HEK293 (cell line): ENCODE data around the gene PURB.

Experiments used
- CTCF ChIA-PET: fragments of 350-600 bp; formaldehyde crosslinking; extraction: SDS; loops from one replicate; lab custom pipeline; 2021; ENCODE audit warnings: antibody characterized with exemption; lab: Yijun Ruan, JAX
- POLR2A ChIA-PET: fragments of 300-600 bp; formaldehyde crosslinking; extraction: SDS; loops from one replicate; lab custom pipeline; 2020; ENCODE audit warnings: antibody characterized with exemption, inconsistent platforms; lab: Yijun Ruan, JAX
- H3K27ac ChIP-seq: fragments of 200-500 bp; sonication (Bioruptor generic); 2 replicates; pipeline ENCODE4 v1.5.1; 2014; ENCODE audit warnings: low read depth, low read length, control low read depth, inconsistent platforms; ENCODE audit errors: extremely low read depth
- H3K36me3 ChIP-seq, 2 experiments: fragments of 200-500 bp in 1 of 2; sonication (Bioruptor generic) in 1 of 2; 1 replicate in 1 of 2; 2 replicates in 1 of 2; pipeline ENCODE4 v1.5.1; 2014 to 2017; ENCODE audit warnings: inconsistent platforms in 2 of 2, low read length in 2 of 2; ENCODE audit not compliant: control insufficient read depth in 2 of 2, insufficient read depth in 1 of 2
- H3K4me1 ChIP-seq: fragments of 200-500 bp; sonication (Bioruptor generic); 2 replicates; pipeline ENCODE4 v1.5.1; 2014; ENCODE audit warnings: mild to moderate bottlenecking, low read length, inconsistent platforms; ENCODE audit not compliant: control insufficient read depth, insufficient read depth
- H3K4me3 ChIP-seq: 2 replicates; pipeline ENCODE4 v1.5.1; 2011; ENCODE audit warnings: low read depth, mild to moderate bottlenecking, control low read depth, low read length, moderate library complexity
- H3K9me3 ChIP-seq: fragments of 200-500 bp; sonication (Bioruptor generic); 2 replicates; pipeline ENCODE4 v1.5.1; 2014; ENCODE audit warnings: low read depth, low read length, inconsistent platforms; ENCODE audit not compliant: control insufficient read depth, insufficient read depth
- BCL11A ChIP-seq: fragments of 450-650 bp; formaldehyde crosslinking; IDR thresholded peaks from 2 replicates; pipeline ENCODE4 v1.5.1; 2016; ENCODE audit warnings: low read depth, missing biosample characterization, missing genetic modification characterization
- FEZF1 ChIP-seq: fragments of 450-650 bp; formaldehyde crosslinking; IDR thresholded peaks from 2 replicates; pipeline ENCODE4 v1.5.1; 2016; ENCODE audit warnings: missing biosample characterization, missing genetic modification characterization
- KLF9 ChIP-seq: fragments of 450-650 bp; formaldehyde crosslinking; IDR thresholded peaks from 2 replicates; pipeline ENCODE4 v1.5.1; 2016; ENCODE audit warnings: missing biosample characterization, missing genetic modification characterization, low read depth
- OVOL3 ChIP-seq: fragments of 450-650 bp; formaldehyde crosslinking; IDR thresholded peaks from 2 replicates; pipeline ENCODE4 v1.5.1; 2016; ENCODE audit warnings: missing biosample characterization, missing genetic modification characterization
- PRDM6 ChIP-seq: fragments of 450-650 bp; formaldehyde crosslinking; IDR thresholded peaks from 2 replicates; pipeline ENCODE4 v1.5.1; 2017; ENCODE audit warnings: missing biosample characterization, missing genetic modification characterization
- RBAK ChIP-seq: fragments of 450-650 bp; formaldehyde crosslinking; IDR thresholded peaks from 2 replicates; pipeline ENCODE4 v1.5.1; 2016; ENCODE audit warnings: missing biosample characterization, missing genetic modification characterization
- REPIN1 ChIP-seq: fragments of 450-650 bp; formaldehyde crosslinking; IDR thresholded peaks from 2 replicates; pipeline ENCODE4 v1.5.1; 2017; ENCODE audit warnings: missing biosample characterization, missing genetic modification characterization, low read depth
- ZFP3 ChIP-seq: fragments of 450-650 bp; formaldehyde crosslinking; IDR thresholded peaks from 2 replicates; pipeline ENCODE4 v1.5.1; 2016; ENCODE audit warnings: low read depth, missing biosample characterization, missing genetic modification characterization
- ZIC2 ChIP-seq: fragments of 450-650 bp; formaldehyde crosslinking; IDR thresholded peaks from 2 replicates; pipeline ENCODE4 v1.5.1; 2016; ENCODE audit warnings: missing biosample characterization, missing genetic modification characterization
- ZNF24 ChIP-seq: fragments of 450-650 bp; formaldehyde crosslinking; IDR thresholded peaks from 2 replicates; pipeline ENCODE4 v1.5.1; 2016; ENCODE audit warnings: missing biosample characterization, missing genetic modification characterization
- ZNF248 ChIP-seq: fragments of 450-650 bp; formaldehyde crosslinking; IDR thresholded peaks from 2 replicates; pipeline ENCODE4 v1.5.1; 2017; ENCODE audit warnings: missing biosample characterization, missing genetic modification characterization
- ZNF266 ChIP-seq: fragments of 450-650 bp; formaldehyde crosslinking; IDR thresholded peaks from 2 replicates; pipeline ENCODE4 v1.5.1; 2016; ENCODE audit warnings: missing biosample characterization, missing genetic modification characterization, low read depth
- ZNF335 ChIP-seq: fragments of 450-650 bp; formaldehyde crosslinking; conservative IDR thresholded peaks from 2 replicates; pipeline ENCODE4 v1.5.1; 2016; ENCODE audit warnings: missing biosample characterization, missing genetic modification characterization
- ZNF37A ChIP-seq: fragments of 450-650 bp; IDR thresholded peaks from 2 replicates; pipeline ENCODE4 v1.5.1; 2018; ENCODE audit warnings: missing biosample characterization, missing genetic modification characterization
- ZNF513 ChIP-seq: fragments of 450-650 bp; IDR thresholded peaks from 2 replicates; pipeline ENCODE4 v1.5.1; 2018; ENCODE audit warnings: missing biosample characterization, missing genetic modification characterization
- ZNF521 ChIP-seq: fragments of 450-650 bp; formaldehyde crosslinking; IDR thresholded peaks from 2 replicates; pipeline ENCODE4 v1.5.1; 2017; ENCODE audit warnings: missing biosample characterization, mild to moderate bottlenecking, missing genetic modification characterization
- ZNF558 ChIP-seq: fragments of 450-650 bp; formaldehyde crosslinking; IDR thresholded peaks from 2 replicates; pipeline ENCODE4 v1.5.1; 2016; ENCODE audit warnings: missing biosample characterization, missing genetic modification characterization
- ZNF560 ChIP-seq: fragments of 450-650 bp; formaldehyde crosslinking; IDR thresholded peaks from 2 replicates; pipeline ENCODE4 v1.5.1; 2017; ENCODE audit warnings: missing biosample characterization, missing genetic modification characterization, borderline replicate concordance
- ZNF621 ChIP-seq: fragments of 450-650 bp; formaldehyde crosslinking; IDR thresholded peaks from 2 replicates; pipeline ENCODE4 v1.5.1; 2017; ENCODE audit warnings: missing biosample characterization, missing genetic modification characterization
- ZNF654 ChIP-seq: fragments of 450-650 bp; formaldehyde crosslinking; IDR thresholded peaks from 2 replicates; pipeline ENCODE4 v1.5.1; 2016; ENCODE audit warnings: low read depth, missing biosample characterization, missing genetic modification characterization
- ZNF660 ChIP-seq: fragments of 450-650 bp; IDR thresholded peaks from 2 replicates; pipeline ENCODE4 v1.5.1; 2018; ENCODE audit warnings: missing biosample characterization, mild to moderate bottlenecking, missing genetic modification characterization
- ZXDB ChIP-seq: fragments of 450-650 bp; formaldehyde crosslinking; IDR thresholded peaks from 2 replicates; pipeline ENCODE4 v1.5.1; 2016; ENCODE audit warnings: missing biosample characterization, missing genetic modification characterization
- TF ChIP-seq, protein P1 (sequence below): fragments of 450-650 bp; formaldehyde crosslinking; conservative IDR thresholded peaks from 2 replicates; pipeline ENCODE4 v1.5.1; 2016; ENCODE audit warnings: low read depth, missing biosample characterization, missing genetic modification characterization

The PURB gene

DNA sequence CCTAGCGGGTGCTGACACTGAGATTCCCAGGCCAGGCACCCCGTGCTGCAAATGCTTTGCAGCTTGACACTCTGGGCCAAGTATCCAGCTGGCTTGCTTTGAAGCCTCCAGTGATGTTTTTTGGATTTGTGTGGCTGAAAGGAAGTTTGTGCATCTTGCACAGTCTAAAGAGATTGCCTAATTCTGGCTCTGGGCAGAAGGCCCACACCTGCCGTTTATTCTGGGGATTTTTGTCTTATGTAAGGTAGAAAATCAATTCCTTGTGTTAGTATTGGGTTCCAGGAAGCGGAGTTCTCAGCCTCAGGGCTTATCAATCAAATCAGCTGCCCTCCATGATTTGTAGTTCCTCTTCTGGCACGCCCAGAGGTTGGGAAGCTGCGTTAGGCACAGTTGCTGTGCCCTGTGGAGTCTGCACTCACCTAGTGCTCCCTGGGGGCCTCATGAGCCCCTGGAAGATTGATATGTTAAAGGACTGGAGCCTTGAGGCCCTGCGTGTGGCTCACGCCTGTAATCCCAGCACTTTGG, 8.4 kb upstream of the PURB start:
- no peaks in the 10 kb centered on the region for H3K9me3 ChIP-seq
- H3K4me3 ChIP-seq: no peak overlapping the region
- ChIA-PET POLR2A (interaction anchor here (0.9 kb wide), 1 partner anchor 8 kb away, joined by 4 read pairs; the partner anchor contains the start of gene PURB), CTCF (no interaction called here)
- no peak overlapping the region for H3K27ac ChIP-seq
- TF ChIP-seq ZNF558 (tag by site-specific recombination) (no peak), PRDM6 (no peak), REPIN1 (no peak), ZNF513 (tag by site-specific recombination) (no peak), FEZF1 (no peak), ZNF266 (tag by site-specific recombination) (no peak), ZNF654 (tag by site-specific recombination) (no peak), BCL11A (tag by site-specific recombination) (no peak), ZNF335 (no peak), ZNF24 (tag by site-specific recombination) (no peak), KLF9 (no peak), RBAK (tag by site-specific recombination) (no peak), ZNF621 (tag by site-specific recombination) (no peak), ZNF37A (tag by site-specific recombination) (no peak), OVOL3 (tag by site-specific recombination) (no peak), ZNF248 (tag by site-specific recombination) (no peak), ZXDB (tag by site-specific recombination) (no peak), ZFP3 (tag by site-specific recombination) (no peak), ZNF521 (tag by site-specific recombination) (no peak)
- no peaks in the 10 kb centered on the region for H3K36me3 ChIP-seq
- H3K4me1 ChIP-seq: no peaks in the 10 kb centered on the region

DNA sequence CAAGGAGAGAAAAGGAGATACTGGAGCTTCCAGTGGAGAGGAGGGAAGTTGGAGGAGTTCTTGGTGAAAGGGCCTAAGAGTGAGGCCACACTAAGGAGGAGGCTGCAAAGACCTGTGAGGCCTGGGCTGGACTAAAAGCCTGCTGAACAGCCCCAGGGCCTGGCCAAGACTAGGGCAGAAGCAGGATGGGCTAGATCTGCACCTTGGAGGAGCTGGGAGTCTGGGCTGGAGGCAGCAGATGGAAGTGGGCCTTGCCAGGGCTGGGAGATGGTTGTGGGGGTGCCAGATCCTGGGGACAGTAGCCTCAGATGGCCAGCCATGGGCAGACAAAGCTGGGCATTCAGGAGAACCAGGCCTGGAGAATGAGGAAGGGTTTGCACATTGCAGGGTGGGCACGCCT, 6.5 kb upstream of the PURB start:
- Histone ChIP-seq H3K27ac (no peak overlapping the region), H3K4me3 (no peak overlapping the region), H3K4me1 (no peaks in the 10 kb centered on the region), H3K9me3 (no peaks in the 10 kb centered on the region), H3K36me3 (no peaks in the 10 kb centered on the region)
- TF ChIP-seq ZNF660: no peak
- TF ChIP-seq ZIC2 (tag by site-specific recombination): no peak
- no peak for TF ChIP-seq ZNF560 (tag by site-specific recombination)
- ChIA-PET CTCF (interaction anchor here (0.8 to 1.0 kb wide), 2 partner anchors 29 to 45 kb away, joined by 3 to 4 read pairs; partner anchors contain the start of gene H2AZ2), POLR2A (no interaction called here)

- POLR2A ChIA-PET: no interaction called here
- Histone ChIP-seq H3K9me3 (no peaks in the 10 kb centered on the region), H3K4me3 (no peak overlapping the region), H3K4me1 (no peaks in the 10 kb centered on the region), H3K27ac (no peak overlapping the region), H3K36me3 (no peaks in the 10 kb centered on the region)
- CTCF ChIA-PET: interaction anchor here (0.8 to 1.0 kb wide), 2 partner anchors 29 to 45 kb away, joined by 3 to 4 read pairs; partner anchors contain the start of gene H2AZ2
- TF ChIP-seq, protein P1, sequence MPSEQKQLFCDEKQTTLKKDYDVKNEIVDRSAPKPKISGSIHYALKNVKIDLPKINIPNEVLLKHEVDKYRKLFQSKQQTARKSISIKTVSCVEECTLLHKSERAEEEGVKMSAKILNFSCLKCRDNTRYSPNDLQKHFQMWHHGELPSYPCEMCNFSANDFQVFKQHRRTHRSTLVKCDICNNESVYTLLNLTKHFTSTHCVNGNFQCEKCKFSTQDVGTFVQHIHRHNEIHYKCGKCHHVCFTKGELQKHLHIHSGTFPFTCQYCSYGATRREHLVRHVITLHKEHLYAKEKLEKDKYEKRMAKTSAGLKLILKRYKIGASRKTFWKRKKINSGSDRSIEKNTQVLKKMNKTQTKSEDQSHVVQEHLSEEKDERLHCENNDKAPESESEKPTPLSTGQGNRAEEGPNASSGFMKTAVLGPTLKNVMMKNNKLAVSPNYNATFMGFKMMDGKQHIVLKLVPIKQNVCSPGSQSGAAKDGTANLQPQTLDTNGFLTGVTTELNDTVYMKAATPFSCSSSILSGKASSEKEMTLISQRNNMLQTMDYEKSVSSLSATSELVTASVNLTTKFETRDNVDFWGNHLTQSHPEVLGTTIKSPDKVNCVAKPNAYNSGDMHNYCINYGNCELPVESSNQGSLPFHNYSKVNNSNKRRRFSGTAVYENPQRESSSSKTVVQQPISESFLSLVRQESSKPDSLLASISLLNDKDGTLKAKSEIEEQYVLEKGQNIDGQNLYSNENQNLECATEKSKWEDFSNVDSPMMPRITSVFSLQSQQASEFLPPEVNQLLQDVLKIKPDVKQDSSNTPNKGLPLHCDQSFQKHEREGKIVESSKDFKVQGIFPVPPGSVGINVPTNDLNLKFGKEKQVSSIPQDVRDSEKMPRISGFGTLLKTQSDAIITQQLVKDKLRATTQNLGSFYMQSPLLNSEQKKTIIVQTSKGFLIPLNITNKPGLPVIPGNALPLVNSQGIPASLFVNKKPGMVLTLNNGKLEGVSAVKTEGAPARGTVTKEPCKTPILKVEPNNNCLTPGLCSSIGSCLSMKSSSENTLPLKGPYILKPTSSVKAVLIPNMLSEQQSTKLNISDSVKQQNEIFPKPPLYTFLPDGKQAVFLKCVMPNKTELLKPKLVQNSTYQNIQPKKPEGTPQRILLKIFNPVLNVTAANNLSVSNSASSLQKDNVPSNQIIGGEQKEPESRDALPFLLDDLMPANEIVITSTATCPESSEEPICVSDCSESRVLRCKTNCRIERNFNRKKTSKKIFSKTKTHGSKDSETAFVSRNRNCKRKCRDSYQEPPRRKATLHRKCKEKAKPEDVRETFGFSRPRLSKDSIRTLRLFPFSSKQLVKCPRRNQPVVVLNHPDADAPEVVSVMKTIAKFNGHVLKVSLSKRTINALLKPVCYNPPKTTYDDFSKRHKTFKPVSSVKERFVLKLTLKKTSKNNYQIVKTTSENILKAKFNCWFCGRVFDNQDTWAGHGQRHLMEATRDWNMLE (tag by site-specific recombination): no peak
Observed at GRCh38 chr7:44891372-44891771, 6.0 kb upstream of the PURB start.
